Choroid plexus epithelial cell (primary cell): ENCODE results near the gene ATXN7L1.
A peak's percentile ranks its signal among the peaks of the same experiment; 100 is the strongest.
"Not testable (repeated sequence)": the region's sequence is repeated elsewhere in the genome, so short reads cannot be mapped to it uniquely, and the experiment has no call there.

ENCODE experiments used
- DNase-seq: peaks from one replicate; pipeline ENCODE4 v3.0.0-alpha.2; 2010; ENCODE audit warnings: low read depth
- H3K4me3 ChIP-seq: 2 replicates; pipeline ENCODE4 v1.5.1; 2011; ENCODE audit warnings: low read depth, mild to moderate bottlenecking, control low read depth, low read length, moderate library complexity
- TF ChIP-seq, protein P1 (sequence below): conservative IDR thresholded peaks from 2 replicates; pipeline ENCODE4 v1.5.1; 2011; ENCODE audit warnings: low read depth, mild to moderate bottlenecking, control low read depth, inconsistent platforms, low read length, moderate library complexity

ATXN7L1 gene

DNA sequence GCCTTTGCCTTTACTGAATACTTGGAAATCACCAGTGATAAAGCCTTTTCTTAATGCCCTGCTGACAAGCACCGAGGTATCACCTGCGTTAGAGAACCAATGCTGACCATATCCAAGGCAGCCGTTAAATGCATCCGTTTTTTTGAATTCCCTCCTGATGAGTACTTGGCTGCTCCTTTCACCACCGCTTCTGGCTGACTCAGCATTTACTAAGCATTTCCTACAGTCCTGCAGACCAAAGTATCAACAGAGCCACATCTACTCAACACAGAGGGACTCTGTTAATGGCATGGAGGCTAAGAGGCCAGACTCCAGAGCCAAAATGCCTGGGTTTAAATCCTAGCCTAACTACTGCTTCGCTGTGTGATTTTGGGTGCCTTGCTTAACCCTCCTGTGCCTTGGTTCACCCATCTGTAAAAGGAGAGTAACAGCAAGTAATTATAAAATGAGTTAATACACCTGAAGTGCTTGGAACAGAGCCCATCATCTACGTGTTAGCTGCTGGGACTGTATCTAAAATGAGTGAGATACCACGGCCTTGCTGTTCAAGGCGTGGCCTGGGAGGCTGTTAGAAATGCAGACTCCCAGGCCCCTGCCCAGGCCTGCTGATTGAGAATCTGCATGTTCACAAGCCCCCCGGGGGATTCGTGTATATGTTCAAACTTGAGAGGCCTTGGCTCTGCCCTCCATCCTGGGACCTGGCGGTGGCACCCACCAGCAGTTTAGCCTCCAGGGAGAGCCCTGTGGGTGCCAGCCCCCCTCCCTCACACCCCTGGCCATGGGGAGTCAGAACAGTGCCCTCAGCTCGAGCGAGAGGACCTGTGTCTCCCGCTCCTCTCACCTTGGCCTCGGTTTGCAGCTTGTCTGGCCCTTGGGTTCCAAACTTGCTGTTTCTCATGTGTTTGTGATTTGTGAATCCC lies 264.3 kb downstream of the ATXN7L1 start:
- no peak overlapping the region for H3K4me3 ChIP-seq
- peak; percentile 63 for DNase-seq
- TF ChIP-seq, protein P1, sequence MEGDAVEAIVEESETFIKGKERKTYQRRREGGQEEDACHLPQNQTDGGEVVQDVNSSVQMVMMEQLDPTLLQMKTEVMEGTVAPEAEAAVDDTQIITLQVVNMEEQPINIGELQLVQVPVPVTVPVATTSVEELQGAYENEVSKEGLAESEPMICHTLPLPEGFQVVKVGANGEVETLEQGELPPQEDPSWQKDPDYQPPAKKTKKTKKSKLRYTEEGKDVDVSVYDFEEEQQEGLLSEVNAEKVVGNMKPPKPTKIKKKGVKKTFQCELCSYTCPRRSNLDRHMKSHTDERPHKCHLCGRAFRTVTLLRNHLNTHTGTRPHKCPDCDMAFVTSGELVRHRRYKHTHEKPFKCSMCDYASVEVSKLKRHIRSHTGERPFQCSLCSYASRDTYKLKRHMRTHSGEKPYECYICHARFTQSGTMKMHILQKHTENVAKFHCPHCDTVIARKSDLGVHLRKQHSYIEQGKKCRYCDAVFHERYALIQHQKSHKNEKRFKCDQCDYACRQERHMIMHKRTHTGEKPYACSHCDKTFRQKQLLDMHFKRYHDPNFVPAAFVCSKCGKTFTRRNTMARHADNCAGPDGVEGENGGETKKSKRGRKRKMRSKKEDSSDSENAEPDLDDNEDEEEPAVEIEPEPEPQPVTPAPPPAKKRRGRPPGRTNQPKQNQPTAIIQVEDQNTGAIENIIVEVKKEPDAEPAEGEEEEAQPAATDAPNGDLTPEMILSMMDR, result no peak

DNA sequence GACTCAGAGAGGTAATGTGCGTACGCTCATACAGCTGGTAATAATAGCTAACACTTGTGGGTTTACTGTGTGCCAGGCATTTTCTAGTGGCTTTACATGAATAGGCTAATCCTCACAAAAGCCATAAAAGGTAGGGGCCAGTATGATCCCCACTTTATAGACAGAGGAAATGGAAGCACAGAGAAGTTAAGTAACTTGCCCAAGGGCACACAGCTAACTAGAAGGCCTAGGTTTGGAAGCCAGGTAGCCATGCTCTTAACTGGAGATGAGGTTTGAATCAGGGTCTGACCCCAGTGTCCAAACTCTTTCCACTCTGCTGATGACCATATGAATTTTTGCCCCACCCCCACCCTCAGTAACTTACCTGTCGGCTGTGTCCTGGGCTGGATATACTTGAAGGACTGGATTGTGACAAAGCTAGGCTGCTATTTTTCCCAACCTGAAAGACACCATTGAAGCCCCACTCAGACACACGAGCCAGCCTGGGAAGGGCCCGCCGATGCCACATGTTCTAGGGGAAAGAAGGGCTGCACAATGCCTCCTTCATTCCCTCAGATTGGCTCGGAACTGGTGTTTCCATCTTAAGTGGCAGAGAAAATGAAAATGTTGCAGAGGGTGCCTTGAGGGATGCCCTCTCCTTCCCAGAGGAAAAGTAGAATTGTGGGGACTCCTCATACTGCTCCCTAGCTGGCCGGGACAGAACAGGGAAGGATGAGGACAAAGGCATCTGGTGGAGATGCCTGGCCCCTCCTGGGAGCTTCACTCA lies 266.1 kb downstream of the ATXN7L1 start:
- TF ChIP-seq, protein P1, result no peak
- no peak overlapping the region for H3K4me3 ChIP-seq
- DNase-seq, result no peak

DNA sequence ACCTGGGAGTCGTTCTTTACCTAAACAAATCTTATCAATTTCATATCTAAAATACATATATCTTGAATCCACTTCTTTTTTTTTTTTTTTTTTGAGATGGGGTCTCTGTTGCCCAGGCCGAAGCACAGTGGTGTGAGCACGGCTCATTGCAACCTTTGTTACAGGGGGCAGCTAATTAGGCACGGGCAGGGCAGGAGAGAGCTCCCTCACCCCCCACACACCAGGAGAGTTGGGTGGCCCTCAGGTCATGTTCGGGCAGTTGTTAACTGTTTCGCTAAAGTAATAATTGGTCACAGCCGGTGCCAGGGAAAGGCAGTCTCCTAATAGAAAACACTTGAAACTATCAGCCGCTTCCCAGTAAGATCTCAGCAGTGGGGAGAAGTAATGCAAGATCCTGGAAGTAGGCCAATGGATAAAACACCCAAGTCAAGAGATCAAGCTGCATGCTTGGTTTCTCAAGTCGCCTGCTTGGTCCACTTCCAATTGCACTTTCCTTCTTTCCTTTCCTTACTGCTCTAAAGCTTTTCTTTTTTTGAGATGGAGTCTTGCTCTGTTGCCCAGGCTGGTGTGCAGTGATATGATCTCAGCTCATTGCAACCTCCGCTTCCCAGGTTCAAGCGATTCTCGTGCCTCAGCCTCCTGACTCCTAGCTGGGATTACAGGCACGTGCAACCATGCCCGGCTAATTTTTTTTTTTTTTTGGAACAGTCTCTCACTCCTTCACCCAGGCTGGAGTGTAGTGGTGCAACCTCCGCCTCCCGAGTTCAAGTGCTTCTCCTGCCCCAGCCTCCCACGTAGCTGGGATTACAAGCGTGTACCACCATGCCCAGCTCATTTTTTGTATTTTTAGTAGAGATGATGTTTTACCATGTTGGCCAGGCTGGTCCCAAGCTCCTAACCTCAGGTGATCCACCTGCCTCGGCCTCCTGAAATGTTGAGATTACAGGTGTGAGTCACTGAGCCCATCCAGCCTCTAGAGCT lies 273.8 kb downstream of the ATXN7L1 start:
- DNase-seq, result peak; percentile 69
- TF ChIP-seq, protein P1, result no peak
- no peak overlapping the region for H3K4me3 ChIP-seq

DNA sequence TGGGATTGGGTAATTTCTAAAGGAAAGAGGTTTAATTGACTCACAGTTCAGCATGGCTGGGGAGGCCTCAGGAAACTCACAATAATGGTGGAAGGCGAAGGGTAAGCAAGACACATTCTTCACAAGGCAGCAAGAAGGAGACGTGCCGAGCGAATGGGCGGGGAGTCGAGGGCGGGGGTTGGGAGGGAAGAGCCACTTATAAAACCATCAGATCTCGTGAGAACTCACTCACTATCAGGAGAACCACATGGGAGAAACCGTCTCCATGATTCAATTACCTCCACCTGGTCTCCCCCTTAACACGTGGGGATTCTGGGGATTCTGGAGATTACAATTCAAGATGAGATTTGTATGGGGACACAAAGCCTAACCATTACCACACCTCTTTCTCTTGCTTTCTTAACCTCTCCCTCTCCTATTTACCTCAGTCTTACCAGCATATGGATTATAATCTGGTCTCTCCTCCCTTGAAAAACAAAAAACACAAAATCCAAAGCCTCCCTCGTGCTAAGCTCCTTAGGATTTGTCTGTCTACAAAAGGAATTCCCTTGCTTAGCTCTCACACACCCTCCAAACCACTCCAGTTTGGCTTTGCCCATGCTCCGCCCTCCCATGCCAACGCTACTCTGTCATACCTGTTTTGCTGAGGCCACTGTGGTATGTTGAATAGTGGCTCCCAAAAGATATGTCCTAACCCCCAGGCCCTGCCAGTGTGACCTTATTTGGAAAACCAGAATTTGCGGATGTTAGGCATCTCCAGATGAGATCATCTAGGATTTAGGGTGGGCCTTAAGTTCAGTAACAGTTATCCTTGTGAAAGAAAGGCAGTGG lies 275.5 kb downstream of the ATXN7L1 start:
- no peak overlapping the region for H3K4me3 ChIP-seq
- TF ChIP-seq, protein P1, result no peak
- no peak for DNase-seq

DNA sequence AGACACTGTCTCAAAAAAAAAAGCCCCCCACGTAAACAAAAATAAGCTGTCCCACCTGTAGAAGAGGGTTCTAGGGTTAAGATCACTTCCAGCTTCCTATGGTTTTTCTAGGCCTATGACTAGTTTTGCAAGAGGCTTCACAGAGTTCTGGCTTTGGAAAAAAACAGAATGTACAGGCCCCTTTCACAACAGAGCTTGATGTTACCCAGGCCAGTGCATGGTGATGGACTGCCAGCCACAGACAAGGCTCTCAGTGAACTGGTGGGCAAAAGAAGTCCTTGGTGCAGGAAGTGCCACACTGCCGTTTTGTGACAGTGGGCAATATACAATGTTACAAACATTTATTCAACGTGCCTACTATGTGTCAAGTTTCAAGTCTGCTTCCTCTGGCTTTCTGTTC lies 276.8 kb downstream of the ATXN7L1 start:
- TF ChIP-seq, protein P1, result no peak
- H3K4me3 ChIP-seq, result no peak overlapping the region
- DNase-seq, result no peak

DNA sequence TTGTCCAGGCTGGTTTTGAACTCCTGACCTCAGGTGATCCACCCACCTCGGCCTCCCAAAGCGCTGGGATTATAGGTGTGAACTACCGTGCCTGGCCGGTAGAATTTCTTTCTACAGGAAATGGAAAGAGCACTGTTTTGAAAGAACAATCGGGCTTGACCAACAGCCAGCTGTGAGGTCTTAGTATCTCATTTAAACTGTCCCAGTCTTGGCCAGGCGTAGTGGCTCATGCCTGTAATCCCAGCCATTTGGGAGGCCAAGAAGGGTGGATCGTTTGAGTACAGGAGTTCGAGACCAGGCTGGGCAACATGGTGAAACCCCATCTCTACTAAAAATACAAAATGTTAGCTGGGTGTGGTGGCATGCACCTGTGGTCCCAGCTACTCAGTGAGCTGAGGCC lies 277.3 kb downstream of the ATXN7L1 start:
- H3K4me3 ChIP-seq, DNase-seq: not testable (repeated sequence)
